ENCODE results near the gene IL10RB. TPM values are rescaled to one million over a fixed set of nuclear protein-coding genes. Genes with fewer than 3 reads are reported as not detected.
A peak's percentile ranks its signal among the peaks of the same experiment; 100 is the strongest.

IL10RB gene
- total RNA-seq, 1 experiment from 2014 or later: 3.1 TPM

- peaks cover 17 to 21% of the 10 kb centered on the region in 2 experiments for H3K4me1 Mint-ChIP-seq
- Histone ChIP-seq H4K91ac (ENCODE audit: insufficient read length, low read depth, low read length) (no peak overlapping the region), H2AFZ (ENCODE audit: low read length) (peak overlapping the region; percentile 87), H3K18ac (ENCODE audit: insufficient read length, low read depth, low read length) (no peak overlapping the region), H3K56ac (ENCODE audit: insufficient read length, low read depth, low read length) (no peak overlapping the region), H3K79me2 (ENCODE audit: insufficient read depth, low read length) (no peaks in the 10 kb centered on the region), H3K79me1 (ENCODE audit: insufficient read depth, low read depth, low read length, poor library complexity, severe bottlenecking) (no peaks in the 10 kb centered on the region), H2BK5ac (ENCODE audit: insufficient read length, low read length) (no peak overlapping the region), H2BK120ac (ENCODE audit: low read depth, low read length, poor library complexity, severe bottlenecking) (no peak overlapping the region), H3K4me1 (ENCODE audit: insufficient read depth, low read length) (no peaks in the 10 kb centered on the region), H3T11ph (ENCODE audit: low read length) (no peak overlapping the region), H3K9ac (ENCODE audit: extremely low read depth, insufficient read length, low read length) (no peak overlapping the region), H3K4me2 (ENCODE audit: insufficient read depth, insufficient read length, low read length) (peak overlapping the region; percentile 83), H3K27ac (ENCODE audit: insufficient read length, low read depth, low read length) (no peak overlapping the region), H3K23me2 (ENCODE audit: insufficient read length, low read depth, low read length, poor library complexity, severe bottlenecking) (peaks cover 13% of the 10 kb centered on the region), H2BK20ac (ENCODE audit: low read depth, low read length, poor library complexity, severe bottlenecking) (no peak overlapping the region), H3K23ac (ENCODE audit: insufficient read length, low read depth, low read length) (no peak overlapping the region), H3K14ac (ENCODE audit: insufficient read depth, low read length) (no peak overlapping the region), H3K4ac (ENCODE audit: low read depth, low read length) (no peak overlapping the region), H2AK5ac (ENCODE audit: insufficient read length, low read length) (no peak overlapping the region), H4K8ac (replicated peaks; ENCODE audit: insufficient read length, low read depth, low read length) (no peak overlapping the region), H2BK12ac (ENCODE audit: insufficient read length, low read depth, low read length) (no peak overlapping the region), H4K20me1 (ENCODE audit: control insufficient read depth, insufficient read depth, insufficient read length) (no peaks in the 10 kb centered on the region), H2BK15ac (ENCODE audit: low read depth, low read length) (no peak overlapping the region), H3K27me3 (ENCODE audit: insufficient read depth, low read length) (no peaks in the 10 kb centered on the region), H4K5ac (ENCODE audit: insufficient read length, low read depth, low read length) (no peak overlapping the region), H3K9me3 (ENCODE audit: control insufficient read depth, low read depth, low read length) (no peaks in the 10 kb centered on the region)
- WGBS (ENCODE audit: extremely low coverage, insufficient read length, low lambda C conversion rate): no CpG with 5 or more reads among the region's 18 CpGs
- no peaks in the 10 kb centered on the region for H3K9me3 Mint-ChIP-seq
- no peak for DNase-seq
- H3K36me3 Mint-ChIP-seq (ENCODE audit: insufficient read depth in 1 of 3, low read depth in 3 of 3): peaks cover 0 to 24% (median 8%) of the 10 kb centered on the region in 3 experiments; a peak in 5 of 7 replicates
- no peak for TF ChIP-seq CTCF (conservative IDR thresholded peaks at IDR 0.05)
- H3K4me3 Mint-ChIP-seq: peak overlapping the region; percentile 78 to 89
- H3K27me3 Mint-ChIP-seq (ENCODE audit: low read depth): peaks cover 18% of the 10 kb centered on the region
- H3K27ac Mint-ChIP-seq: no peak overlapping the region
These were observed 36.9 kb upstream of the IL10RB start for GRCh38 chr21:33229099-33229783.

Measured in H9 (cell line).